Activated CD8-positive, alpha-beta memory T cell treated with anti-CD3 and anti-CD28 coated beads, Interleukin-2, amount 50 U/mL, for 4 hours (primary cell): ENCODE results near the gene PRND.
"Not testable (repeated sequence)": the region's sequence is repeated elsewhere in the genome, so short reads cannot be mapped to it uniquely, and the experiment has no call there.

Experiments used
- DNase-seq: peaks from one replicate; pipeline ENCODE4 v3.0.0-alpha.2; 2020

Gene PRND

GRCh38 chr20:4709261-4710105 is 12.2 kb upstream of the PRND start:
- DNase-seq = no peak

DNA sequence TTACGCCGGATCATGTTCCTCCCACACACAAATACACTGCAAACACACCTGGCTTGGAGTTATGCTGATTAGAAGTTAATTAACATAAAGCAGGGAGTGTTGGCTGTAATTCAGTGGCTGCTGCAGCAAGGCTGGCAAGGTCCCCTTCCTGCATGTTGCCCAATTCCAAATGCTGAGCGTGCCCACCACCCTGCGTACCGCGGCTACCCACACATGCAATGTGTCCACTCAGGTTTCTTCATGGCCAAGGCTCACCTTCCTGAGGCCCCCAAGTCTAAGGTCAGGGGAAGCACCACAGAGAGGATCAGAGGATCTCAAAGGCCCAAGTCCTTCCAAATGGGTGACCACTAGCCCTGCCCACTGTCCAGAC is 11.6 kb upstream of the PRND start:
- no peak for DNase-seq

DNA sequence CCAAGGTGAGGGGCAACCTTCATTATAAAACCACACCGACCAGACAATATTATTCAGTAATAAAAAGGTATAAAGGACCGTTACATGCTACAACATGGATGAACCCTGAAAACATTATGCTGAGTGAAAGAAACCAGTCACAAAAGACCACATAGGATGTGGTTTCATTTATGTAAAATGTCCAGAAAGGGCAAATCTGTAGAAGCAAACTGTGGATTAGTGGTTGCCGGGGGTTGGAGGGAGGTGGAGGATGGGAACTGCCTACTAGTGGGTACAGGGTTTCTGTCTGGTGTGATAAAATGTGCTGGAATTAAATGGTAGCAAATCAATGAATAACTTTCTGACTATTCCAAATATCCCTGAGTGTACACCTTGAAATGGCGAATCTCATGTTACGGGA is 10.2 kb upstream of the PRND start:
- DNase-seq = no peak

GRCh38 chr20:4713401-4713800 is 8.3 kb upstream of the PRND start:
- DNase-seq = no peak

GRCh38 chr20:4714818-4715217 is 6.9 kb upstream of the PRND start:
- DNase-seq = no peak

- DNase-seq = no peak
Observed at GRCh38 chr20:4717816-4718570, 3.7 kb upstream of the PRND start.

GRCh38 chr20:4719190-4719589 is 2.5 kb upstream of the PRND start:
- DNase-seq = no peak

DNA sequence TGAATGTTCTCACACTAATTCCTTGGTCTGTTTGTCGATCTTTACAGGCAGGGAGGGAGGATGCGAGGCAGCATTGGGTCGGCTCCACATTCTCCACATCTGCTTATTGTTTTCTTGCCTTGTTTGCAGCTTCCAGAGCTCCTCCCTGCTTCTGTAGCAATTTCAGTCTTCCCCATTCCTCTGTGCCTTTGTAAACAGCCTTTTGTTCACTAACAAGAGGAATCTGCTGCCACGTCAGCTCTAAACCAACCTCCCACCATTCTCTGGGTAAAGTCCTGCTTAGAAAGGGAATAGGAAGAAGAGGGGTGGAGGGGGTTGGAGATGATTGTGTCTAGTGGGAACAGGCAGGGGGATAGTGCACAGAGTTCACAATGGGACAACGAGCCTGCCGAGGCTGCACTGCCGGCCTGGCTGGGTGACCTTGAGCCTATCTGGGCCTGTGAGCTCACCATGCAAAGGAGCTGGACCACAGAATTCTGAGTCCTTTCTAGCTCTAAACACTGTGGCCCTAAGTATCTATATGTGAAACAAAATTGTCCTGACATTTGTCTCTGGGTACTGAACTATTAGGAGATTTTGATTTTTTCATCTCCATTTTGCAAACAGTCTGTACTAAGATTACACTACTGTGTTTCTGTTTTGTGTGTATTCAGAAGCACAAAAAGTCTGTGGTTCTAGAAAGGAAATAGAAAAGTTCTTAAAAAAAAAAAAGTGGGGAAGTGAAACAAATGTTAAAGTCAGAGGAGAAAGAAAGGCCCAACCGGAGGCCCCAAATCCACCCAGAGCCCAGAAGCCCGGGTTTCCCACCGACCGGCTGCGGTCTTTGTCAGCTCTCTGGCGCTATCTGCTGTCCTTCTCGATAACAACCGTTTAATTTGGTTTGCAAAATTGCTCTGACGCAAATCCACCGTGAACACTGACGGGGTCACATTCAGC is 1.4 kb upstream of the PRND start:
- DNase-seq = peak; percentile 74

DNA sequence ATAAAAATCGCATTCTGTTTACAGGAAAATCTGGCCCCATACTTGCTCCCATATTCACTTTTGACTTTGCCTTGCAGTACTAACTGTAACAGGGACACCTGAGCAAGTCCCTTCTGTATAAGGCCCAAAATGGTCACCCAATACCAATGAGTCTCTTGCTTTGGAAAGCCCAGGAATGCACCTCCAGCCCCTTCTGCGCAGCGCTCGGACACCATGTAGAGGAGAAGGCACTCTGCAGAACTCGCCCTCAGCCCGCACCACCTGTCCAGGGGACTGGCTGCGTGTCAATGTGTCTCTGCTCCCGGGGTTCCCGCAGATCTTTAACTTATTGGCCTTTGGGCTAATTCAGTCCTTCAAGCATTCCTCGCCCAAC is 746 bp upstream of the PRND start:
- DNase-seq = no peak

- DNase-seq = no peak
Observed at GRCh38 chr20:4722571-4722970, 862 bp downstream of the PRND start.

DNA sequence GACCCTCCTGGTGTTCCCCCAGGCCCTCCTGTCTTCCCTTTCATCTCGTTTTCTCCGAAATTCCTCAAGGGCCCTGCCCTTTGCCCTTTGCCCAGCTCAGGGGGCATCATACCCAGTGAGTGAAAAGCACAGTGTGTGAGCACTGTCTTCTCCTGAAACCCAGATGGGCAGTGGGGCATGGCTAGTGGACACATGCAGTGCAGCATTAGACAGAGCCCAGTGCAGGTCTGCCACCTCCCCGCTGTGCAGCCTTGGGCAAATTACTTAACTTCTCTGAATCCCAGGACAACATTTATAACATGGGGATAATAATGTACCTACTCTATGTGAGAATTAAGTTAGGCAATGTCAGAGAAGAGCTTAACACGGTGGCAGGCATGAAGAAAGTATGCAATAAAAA is 1.3 kb downstream of the PRND start:
- no peak for DNase-seq

DNA sequence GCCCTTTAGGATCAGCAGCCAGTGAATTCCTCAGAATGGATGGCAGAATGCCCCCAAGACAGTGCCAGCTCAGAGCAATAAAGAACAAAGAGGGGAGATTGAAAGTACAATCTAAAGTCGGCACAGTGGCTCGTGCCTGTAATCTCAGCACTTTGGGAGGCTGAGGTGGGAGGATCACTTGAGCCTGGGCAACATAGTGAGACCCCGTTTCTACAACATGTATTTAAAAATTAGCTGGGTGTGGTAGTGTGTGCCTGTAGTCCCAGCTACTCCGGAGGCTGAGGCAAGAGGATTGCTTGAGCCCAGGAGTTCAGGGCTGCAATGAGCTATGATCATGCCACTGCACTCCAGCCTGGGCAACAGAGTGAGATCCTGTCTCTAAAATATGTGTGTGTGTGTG is 1.8 kb downstream of the PRND start:
- not testable (repeated sequence) for DNase-seq

GRCh38 chr20:4724459-4725262 is 3.0 kb downstream of the PRND start:
- DNase-seq = no peak

GRCh38 chr20:4725263-4725550 is 3.5 kb downstream of the PRND start:
- no peak for DNase-seq

DNA sequence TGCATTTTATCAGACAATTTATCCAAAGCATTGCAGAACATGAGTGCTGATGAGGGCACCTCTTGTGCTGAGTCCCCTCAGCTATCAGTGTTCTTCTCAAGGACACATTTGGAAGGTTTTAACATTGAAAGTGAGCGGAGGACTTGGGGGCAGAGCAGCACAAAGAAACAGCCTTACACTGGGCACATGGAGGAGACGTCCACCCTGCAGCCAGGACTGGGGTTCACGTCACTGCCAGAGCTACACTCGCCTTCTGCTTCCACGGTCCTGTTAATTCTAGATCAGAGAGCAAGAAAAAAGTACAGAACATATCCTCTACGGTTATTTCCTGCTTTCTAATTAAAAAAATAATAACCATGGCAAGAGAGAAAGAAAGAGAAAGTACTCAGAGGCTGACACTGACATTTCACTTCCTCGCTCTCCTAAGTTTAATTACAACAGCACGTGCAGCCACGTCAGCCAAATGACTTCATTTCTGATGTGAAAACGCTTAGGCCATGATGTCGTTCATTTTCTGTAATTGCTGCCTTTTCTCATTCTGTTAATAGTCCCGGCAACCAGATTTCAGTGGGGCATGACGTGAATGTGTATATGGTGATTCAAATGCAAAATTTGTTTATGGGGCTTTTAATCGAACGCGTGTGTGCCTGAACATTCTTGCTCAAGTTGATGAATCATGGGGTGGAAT is 5.1 kb downstream of the PRND start:
- peak; percentile 25 for DNase-seq

GRCh38 chr20:4728120-4728760 is 6.5 kb downstream of the PRND start:
- no peak for DNase-seq

- DNase-seq = no peak
Observed at GRCh38 chr20:4729265-4729664, 7.6 kb downstream of the PRND start.

DNA sequence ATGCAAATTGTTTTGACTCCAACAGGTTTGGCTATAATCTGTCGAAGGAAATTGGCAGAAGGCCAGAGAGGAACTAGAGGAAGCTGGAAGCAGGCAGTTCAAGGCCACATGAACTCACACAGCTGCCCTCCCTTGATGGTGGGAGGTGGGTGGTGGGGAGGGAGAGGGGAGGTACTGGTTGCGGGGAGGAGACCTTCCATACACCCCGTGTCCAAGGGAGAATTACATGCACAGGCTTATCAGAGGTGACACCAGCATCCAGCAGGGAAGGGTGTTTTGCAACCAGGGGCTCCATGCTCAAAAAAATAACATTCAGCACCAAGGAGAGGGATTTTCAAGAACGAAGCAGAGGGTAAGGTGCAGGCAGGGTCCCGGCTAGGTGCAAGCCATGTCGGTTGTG is 9.1 kb downstream of the PRND start:
- DNase-seq = no peak

DNA sequence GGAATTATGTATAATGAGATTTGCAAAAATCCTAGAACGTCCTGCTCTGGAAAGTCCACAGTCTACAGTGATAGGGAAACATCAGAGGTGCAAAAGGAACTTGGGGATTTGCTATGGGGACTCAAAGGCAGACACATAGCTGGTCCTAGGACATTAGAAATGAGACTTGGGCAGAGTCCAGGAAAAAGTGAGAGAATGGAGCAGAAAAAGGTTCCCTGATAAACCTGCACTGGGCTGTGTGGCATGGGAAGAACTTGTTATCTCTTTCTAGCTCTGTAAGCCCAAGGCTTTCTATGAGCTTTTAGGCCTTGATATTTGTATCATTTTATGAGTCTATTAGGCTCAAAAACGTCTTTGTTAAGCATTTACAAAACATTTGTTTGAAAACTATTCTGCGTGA is 15.2 kb downstream of the PRND start:
- DNase-seq = no peak

DNA sequence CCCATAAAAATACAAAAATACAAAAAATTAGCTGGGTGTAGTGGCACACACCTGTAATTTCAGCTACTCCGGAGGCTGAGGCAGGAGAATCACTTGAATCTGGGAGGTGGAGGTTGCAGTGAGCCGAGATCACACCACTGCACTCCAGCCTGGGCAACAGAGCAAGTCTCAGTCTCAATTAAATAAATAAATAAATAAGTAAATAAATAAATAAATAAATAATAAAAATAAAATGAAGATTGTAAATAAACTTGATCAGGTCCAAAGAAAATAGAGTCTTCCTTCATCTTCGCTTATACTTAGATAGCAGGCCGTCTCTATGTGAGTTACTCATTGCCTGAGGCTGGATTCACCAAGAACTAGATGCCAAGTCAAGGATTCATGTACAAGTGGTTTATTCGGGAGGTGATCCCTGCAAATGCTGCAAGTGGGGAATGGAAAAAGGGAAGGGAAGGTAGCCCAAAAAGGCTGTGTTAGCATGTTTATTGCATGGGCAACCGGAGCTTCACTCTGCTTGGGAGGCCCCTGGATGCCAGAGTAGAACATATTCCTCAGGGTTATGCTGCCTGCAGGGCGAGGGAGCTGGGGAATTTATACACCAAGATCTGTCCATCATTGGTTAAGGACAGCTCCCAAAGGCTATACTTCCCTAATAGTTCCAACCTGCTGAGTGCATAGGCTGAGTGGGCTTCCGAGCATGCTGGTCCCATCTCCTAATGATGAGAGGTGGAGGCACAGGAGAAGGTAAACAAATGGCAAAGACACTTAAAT is 16.3 kb downstream of the PRND start:
- DNase-seq = no peak
